Spleen (tissue), 11 donors: ENCODE results near the gene BOLA2B. TPM values are rescaled to one million over a fixed set of nuclear protein-coding genes. Genes with fewer than 3 reads are reported as not detected.
A peak's percentile ranks its signal among the peaks of the same experiment; 100 is the strongest.
"Not testable (repeated sequence)": the region's sequence is repeated elsewhere in the genome, so short reads cannot be mapped to it uniquely, and the experiment has no call there.

ENCODE experiments used
- DNase-seq: peaks from one replicate; pipeline ENCODE4 v3.0.0-alpha.2; 2020
- H3K27ac ChIP-seq, 8 donors: fragments of 200-600 bp; sonication (generic) in 7 of 8; 1 replicate in 4 of 8; 2 replicates in 4 of 8; pipeline versions ENCODE4 v1.5.0 to v1.8.0; 2016 to 2021; ENCODE audit warnings: inconsistent platforms in 4 of 8, mild to moderate bottlenecking in 4 of 8, moderate library complexity in 1 of 8
- H3K27me3 ChIP-seq, 7 donors: fragments of 200-600 bp; sonication (generic) in 6 of 7; replicated peaks in 1 of 7; 1 replicate in 4 of 7; 2 replicates in 3 of 7; pipeline versions ENCODE4 v1.5.0 to v1.8.0; 2016 to 2021; ENCODE audit warnings: inconsistent platforms in 3 of 7, mild to moderate bottlenecking in 1 of 7
- H3K36me3 ChIP-seq, 6 donors: fragments of 200-600 bp; sonication (generic) in 5 of 6; 1 replicate in 4 of 6; 2 replicates in 2 of 6; pipeline versions ENCODE4 v1.5.0 to v1.8.0; 2016 to 2021; ENCODE audit warnings: inconsistent platforms in 2 of 6
- H3K4me1 ChIP-seq, 6 donors: fragments of 200-600 bp; sonication (generic) in 5 of 6; 1 replicate in 3 of 6; 2 replicates in 3 of 6; pipeline versions ENCODE4 v1.5.0 to v1.8.0; 2016 to 2021; ENCODE audit warnings: inconsistent platforms in 3 of 6
- H3K4me3 ChIP-seq, 8 donors: fragments of 200-600 bp; sonication (generic) in 7 of 8; 1 replicate in 4 of 8; 2 replicates in 4 of 8; pipeline versions ENCODE4 v1.5.0 to v1.8.0; 2016 to 2021; ENCODE audit warnings: inconsistent platforms in 4 of 8, mild to moderate bottlenecking in 4 of 8, moderate library complexity in 2 of 8
- H3K9me3 ChIP-seq, 8 donors: fragments of 200-600 bp; sonication (generic) in 7 of 8; 1 replicate in 4 of 8; 2 replicates in 4 of 8; pipeline versions ENCODE4 v1.5.0 to v1.8.0; 2016 to 2021; ENCODE audit warnings: inconsistent platforms in 4 of 8
- CTCF ChIP-seq, 11 experiments: fragments of 200-600 bp in 7 of 11; fragments of 450-650 bp in 4 of 11; sonication (generic) in 4 of 11; IDR thresholded peaks in 8 of 11; conservative IDR thresholded peaks in 3 of 11; 1 replicate in 7 of 11; 2 replicates in 4 of 11; pipeline versions ENCODE4 v1.4.0 to v1.8.0; 2016 to 2021; ENCODE audit warnings: antibody characterized with exemption in 11 of 11, inconsistent platforms in 4 of 11, mild to moderate bottlenecking in 1 of 11
- POLR2A ChIP-seq, 3 donors: fragments of 450-650 bp; IDR thresholded peaks; one replicate each; pipeline ENCODE4 v1.5.1; 2017; ENCODE audit warnings: antibody characterized with exemption in 3 of 3, mild to moderate bottlenecking in 1 of 3
- POLR2AphosphoS5 ChIP-seq, 3 donors: sonication (generic); formaldehyde crosslinking; IDR thresholded peaks; one replicate each; pipeline ENCODE4 v1.5.1; 2017; ENCODE audit warnings: antibody characterized with exemption in 3 of 3
- WGBS, 5 donors: extraction: QIAGEN DNeasy Blood & Tissue Kit in 3 of 5; methylation state at CpG; one replicate each; pipeline versions ENCODE4 v1.1.5 to v1.1.7; 2013 to 2018; 5-methylcytosine and 5-hydroxymethylcytosine counted together
- intact Hi-C: fragments of 100-400 bp; cut with DNase I; formaldehyde crosslinking; loops from one replicate; pipeline ENCODE4 v1.15.0; 2023; ENCODE audit warnings: low total_unique reads
- polyA plus RNA-seq, 3 donors: library from polyadenylated mRNA; stranded (reverse); fragments of 200-250 nt; gene quantifications; one replicate each; pipeline ENCODE4 v1.2.1, GENCODE V29; 2013
- total RNA-seq, 7 donors: library from RNA; depleted of rRNA in 3 of 7; stranded (reverse); fragments of >200 nt in 3 of 7; fragmentation: NEBNext Ultra II Directional in 4 of 7; extraction: Animal tissue kit (Norgen Biotek cat#: 25700) in 4 of 7; gene quantifications; one replicate each; pipeline versions ENCODE4 v1.1.0 to v1.2.1, GENCODE V29; 2016 to 2021
- donor health status: healthy with polysubstance abuse.
- donor health status: DM: no; HTN: no; CAD: no; lungs with moderate emphysema.
- donor health status: DM: no; HTN: no; CAD: no.
- donor health status: Bipolar disorder and iron deficiency.
- donor health status: healthy.
- donor health status: DM: no; HTN: no; CAD: no.
- donor health status: DM: yes; HTN: yes; CAD: no.

BOLA2B gene
- total and polyA plus RNA-seq, 10 donors: 51.0 to 413 (median 276) TPM

GRCh38 chr16:30180741-30181140 is 12.7 kb downstream of the BOLA2B start:
- no peak for DNase-seq
- intact Hi-C loops: no loop called here
- Histone ChIP-seq H3K27me3 (no peaks in the 10 kb centered on the region), H3K4me3 (no peak overlapping the region), H3K36me3 (peaks cover 0 to 14% (median 5%) of the 10 kb centered on the region in 6 donors), H3K4me1 (peaks cover 5 to 45% (median 23%) of the 10 kb centered on the region in 6 donors), H3K27ac (no peak overlapping the region), H3K9me3 (no peaks in the 10 kb centered on the region)
- WGBS, 5 donors: 63 to 89% (median 82%) methylated on average over 3 of the region's 3 CpGs
- TF ChIP-seq CTCF (IDR thresholded peaks at IDR 0.05 in 8 of 11, conservative IDR thresholded peaks at IDR 0.05 in 3 of 11) (no peak), POLR2AphosphoS5 (IDR thresholded peaks at IDR 0.05) (no peak), POLR2A (IDR thresholded peaks at IDR 0.05) (no peak)

- no peak overlapping the region for H3K27ac ChIP-seq
- no peak for TF ChIP-seq POLR2A (IDR thresholded peaks at IDR 0.05)
- TF ChIP-seq CTCF (IDR thresholded peaks at IDR 0.05 in 8 of 11, conservative IDR thresholded peaks at IDR 0.05 in 3 of 11): no peak
- no peak for TF ChIP-seq POLR2AphosphoS5 (IDR thresholded peaks at IDR 0.05)
Measured at GRCh38 chr16:30179931-30180330, 13.5 kb downstream of the BOLA2B start.

GRCh38 chr16:30179195-30179594 is 14.3 kb downstream of the BOLA2B start:
- H3K4me1 ChIP-seq: peaks cover 5 to 29% (median 13%) of the 10 kb centered on the region in 6 donors
- WGBS, 5 donors: 93 to 97% (median 94%) methylated on average over 4 of the region's 4 CpGs
- no peak overlapping the region for H3K27ac ChIP-seq
- TF ChIP-seq POLR2A (IDR thresholded peaks at IDR 0.05) (no peak), CTCF (IDR thresholded peaks at IDR 0.05 in 8 of 11, conservative IDR thresholded peaks at IDR 0.05 in 3 of 11) (no peak), POLR2AphosphoS5 (IDR thresholded peaks at IDR 0.05) (no peak)
- no peak overlapping the region for H3K4me3 ChIP-seq
- no peaks in the 10 kb centered on the region for H3K36me3 ChIP-seq
- intact Hi-C loops: no loop called here
- H3K27me3 ChIP-seq: no peaks in the 10 kb centered on the region
- no peaks in the 10 kb centered on the region for H3K9me3 ChIP-seq
- DNase-seq: no peak

More at GRCh38 chr16:30179931-30180330, 13.5 kb downstream of the BOLA2B start:
- intact Hi-C loops: no loop called here
- H3K4me3 ChIP-seq: no peak overlapping the region
- no peaks in the 10 kb centered on the region for H3K9me3 ChIP-seq
- DNase-seq: no peak
- peaks cover 5 to 37% (median 16%) of the 10 kb centered on the region in 6 donors for H3K4me1 ChIP-seq
- H3K27me3 ChIP-seq: no peaks in the 10 kb centered on the region
- peaks cover 0 to 7% (median under 1%) of the 10 kb centered on the region in 6 donors for H3K36me3 ChIP-seq
- 91 to 96% (median 94%) methylated on average over 9 of the region's 9 CpGs for WGBS, 5 donors

GRCh38 chr16:30176876-30177275 is 16.6 kb downstream of the BOLA2B start:
- Histone ChIP-seq H3K4me1 (peaks cover 0 to 13% (median under 1%) of the 10 kb centered on the region in 6 donors), H3K27ac (peak overlapping the region in 1 of 8 donors; percentile 58)
- H3K4me3 ChIP-seq, H3K36me3 ChIP-seq, H3K27me3 ChIP-seq, intact Hi-C loops, H3K9me3 ChIP-seq: not testable (repeated sequence)
- DNase-seq: peak; percentile 81
- WGBS, 5 donors: 59 to 85% (median 75%) methylated on average over 6 of the region's 6 CpGs

- no peak for TF ChIP-seq POLR2A (IDR thresholded peaks at IDR 0.05)
- no peak for TF ChIP-seq CTCF (IDR thresholded peaks at IDR 0.05 in 8 of 11, conservative IDR thresholded peaks at IDR 0.05 in 3 of 11)
- TF ChIP-seq POLR2AphosphoS5 (IDR thresholded peaks at IDR 0.05): no peak
- H3K4me3 ChIP-seq: no peak overlapping the region
- no peaks in the 10 kb centered on the region for H3K9me3 ChIP-seq
- no peak for DNase-seq
- H3K36me3 ChIP-seq: no peaks in the 10 kb centered on the region
- 76 to 88% (median 85%) methylated on average over 7 of the region's 7 CpGs for WGBS, 5 donors
- intact Hi-C loops: no loop called here
- no peak overlapping the region for H3K27ac ChIP-seq
- no peaks in the 10 kb centered on the region for H3K27me3 ChIP-seq
- H3K4me1 ChIP-seq: peaks cover 0 to 19% (median 0%) of the 10 kb centered on the region in 6 donors
Measured at GRCh38 chr16:30173054-30173453, 20.4 kb downstream of the BOLA2B start.

- not testable (repeated sequence) for H3K27me3 ChIP-seq
Measured at GRCh38 chr16:30170145-30170544, 23.3 kb downstream of the BOLA2B start.

GRCh38 chr16:30169416-30169815 is 24.1 kb downstream of the BOLA2B start:
- 95 to 96% methylated on average over 9 to 38 of the region's 38 CpGs; no CpG with 5 or more reads in 3 of the 5 donors for WGBS, 5 donors
- H3K9me3 ChIP-seq, intact Hi-C loops, H3K4me3 ChIP-seq, H3K27ac ChIP-seq, H3K36me3 ChIP-seq, H3K27me3 ChIP-seq: not testable (repeated sequence)
- peaks cover 6 to 36% (median 20%) of the 10 kb centered on the region in 6 donors for H3K4me1 ChIP-seq
- peak; percentile 24 for DNase-seq

More at GRCh38 chr16:30170145-30170544, 23.3 kb downstream of the BOLA2B start:
- H3K4me3 ChIP-seq, H3K27ac ChIP-seq, intact Hi-C loops, H3K9me3 ChIP-seq, H3K36me3 ChIP-seq, DNase-seq: not testable (repeated sequence)
- 85 to 100% (median 91%) methylated on average over 1 to 24 of the region's 31 CpGs for WGBS, 5 donors
- peaks cover 6 to 29% (median 19%) of the 10 kb centered on the region in 6 donors for H3K4me1 ChIP-seq
